Measurements from ENCODE around the gene SYNE3.

The SYNE3 gene

GRCh38 chr14:95533822-95534221 is 17.4 kb upstream of the SYNE3 start:
- H3K27ac ChIP-seq: peak overlapping the region; percentile 90
- TF ChIP-seq ZFX (IDR thresholded peaks at IDR 0.05) (no peak), CTCF (conservative IDR thresholded peaks at IDR 0.05) (no peak)

GRCh38 chr14:95533391-95533821 is 17.0 kb upstream of the SYNE3 start:
- TF ChIP-seq ZFX (IDR thresholded peaks at IDR 0.05): no peak
- no peak for TF ChIP-seq CTCF (conservative IDR thresholded peaks at IDR 0.05)
- peak overlapping the region; percentile 90 for H3K27ac ChIP-seq

GRCh38 chr14:95531969-95532368 is 15.5 kb upstream of the SYNE3 start:
- H3K27ac ChIP-seq: no peak overlapping the region
- TF ChIP-seq CTCF (conservative IDR thresholded peaks at IDR 0.05) (no peak), ZFX (IDR thresholded peaks at IDR 0.05) (no peak)

- TF ChIP-seq CTCF (conservative IDR thresholded peaks at IDR 0.05) (no peak), ZFX (IDR thresholded peaks at IDR 0.05) (no peak)
- no peak overlapping the region for H3K27ac ChIP-seq
Measured at GRCh38 chr14:95531473-95531872, 15.0 kb upstream of the SYNE3 start.

- H3K27ac ChIP-seq: no peak overlapping the region
- TF ChIP-seq CTCF (conservative IDR thresholded peaks at IDR 0.05) (no peak), ZFX (IDR thresholded peaks at IDR 0.05) (no peak)
Measured at GRCh38 chr14:95530473-95531276, 14.2 kb upstream of the SYNE3 start.

GRCh38 chr14:95529216-95529615 is 12.8 kb upstream of the SYNE3 start:
- H3K27ac ChIP-seq: no peak overlapping the region
- TF ChIP-seq ZFX (IDR thresholded peaks at IDR 0.05) (no peak), CTCF (conservative IDR thresholded peaks at IDR 0.05) (no peak)

- H3K27ac ChIP-seq: no peak overlapping the region
Measured at GRCh38 chr14:95527387-95528002, 11.0 kb upstream of the SYNE3 start.

More at GRCh38 chr14:95527387-95528002, 11.0 kb upstream of the SYNE3 start:
- no peak for TF ChIP-seq ZFX (IDR thresholded peaks at IDR 0.05)
- TF ChIP-seq CTCF (conservative IDR thresholded peaks at IDR 0.05): peak; percentile 91
